NCI-H774 (cell line): ENCODE results near the gene HCFC1R1.

Source experiments
- DNase-seq: peaks from one replicate; lab custom pipeline; 2025; lab: John Stamatoyannopoulos, UW

The HCFC1R1 gene

GRCh38 chr16:2975161-2975795 lies 48.5 kb downstream of the HCFC1R1 start:
- no peak for DNase-seq

GRCh38 chr16:2974319-2975056 lies 49.3 kb downstream of the HCFC1R1 start:
- DNase-seq = no peak

GRCh38 chr16:2973605-2974318 lies 50.0 kb downstream of the HCFC1R1 start:
- no peak for DNase-seq

- no peak for DNase-seq
These were observed 50.6 kb downstream of the HCFC1R1 start for GRCh38 chr16:2973093-2973492.
